K562 (cell line): ENCODE measurements around the gene ATP9A. TPM values are rescaled to one million over a fixed set of nuclear protein-coding genes. Genes with fewer than 3 reads are reported as not detected.
"Not testable (repeated sequence)": the region's sequence is repeated elsewhere in the genome, so short reads cannot be mapped to it uniquely, and the experiment has no call there.

Experiments
- ATAC-seq: fragments of 200-7000 bp; cut with Tn5 transposase; 3 replicates; pipeline ENCODE4 v1.9.1; 2020; ENCODE audit warnings: moderate library complexity
- BruUV-seq: library from RNA; stranded (reverse); fragments of 400-500 nt; replicated peaks from 2 replicates; lab custom pipeline; 2021; lab: Mats Ljungman, UMichigan
- CTCF ChIA-PET: fragments of 300-600 bp; formaldehyde crosslinking; extraction: SDS; loops from one replicate; lab custom pipeline; 2021; ENCODE audit warnings: low intra/inter-chr PET ratio; lab: Yijun Ruan, JAX
- POLR2A ChIA-PET: fragments of 300-600, 350-650 bp; sonication (Branson Sonifier 250); formaldehyde crosslinking; extraction: SDS; loops from one replicate; lab custom pipeline; 2021; ENCODE audit warnings: antibody characterized with exemption, inconsistent platforms; lab: Yijun Ruan, JAX
- DNase-seq, 4 experiments: peaks; one replicate each; pipeline versions ENCODE4 v3.0.0 to v3.0.0-alpha.2; 2011 to 2018; ENCODE audit warnings: low spot score in 3 of 4, mixed read lengths in 3 of 4; ENCODE audit errors: extremely low read depth in 1 of 4
- FAIRE-seq: peaks from 2 replicates; lab custom pipeline; 2011; peaks lifted over from hg19 to GRCh38; lab: Jason Lieb, UNC
- H2AFZ ChIP-seq: 2 replicates; pipeline ENCODE4 v1.6.0; 2011; ENCODE audit warnings: low read depth, low read length, control low read depth, inconsistent platforms
- H3K27ac ChIP-seq: fragments of 200-600 bp; 3 replicates; pipeline ENCODE4 v1.8.0; 2011; ENCODE audit warnings: low read depth, mild to moderate bottlenecking, control low read depth, inconsistent platforms, low read length, moderate library complexity, mixed read lengths; ENCODE audit errors: extremely low read depth
- H3K27me3 ChIP-seq, 2 experiments: fragments of 300-600 bp in 1 of 2; 2 replicates in 1 of 2; 3 replicates in 1 of 2; pipeline versions ENCODE4 v1.6.0 to v1.8.0; 2011; ENCODE audit warnings: inconsistent platforms in 2 of 2, low read length in 2 of 2, mild to moderate bottlenecking in 1 of 2, mixed read lengths in 1 of 2, moderate library complexity in 1 of 2; ENCODE audit not compliant: control insufficient read depth in 2 of 2, insufficient read depth in 2 of 2
- H3K36me3 ChIP-seq: fragments of 300-600 bp; 3 replicates; pipeline ENCODE4 v1.8.0; 2011; ENCODE audit warnings: mild to moderate bottlenecking, low read length, inconsistent platforms; ENCODE audit not compliant: control insufficient read depth, insufficient read depth
- H3K4me1 ChIP-seq, 2 experiments: fragments of 200-600 bp in 1 of 2; replicated peaks in 1 of 2; 2 replicates in 1 of 2; 3 replicates in 1 of 2; pipeline versions ENCODE4 v1.5.1 to v1.8.0; 2011; ENCODE audit warnings: inconsistent platforms in 2 of 2, low read length in 2 of 2, mild to moderate bottlenecking in 1 of 2, mixed read lengths in 1 of 2, moderate library complexity in 1 of 2; ENCODE audit not compliant: control insufficient read depth in 2 of 2, insufficient read depth in 2 of 2
- H3K4me2 ChIP-seq: 2 replicates; pipeline ENCODE4 v1.6.1; 2011; ENCODE audit warnings: low read length, control low read depth, inconsistent platforms, mixed read lengths; ENCODE audit not compliant: insufficient read depth
- H3K4me3 ChIP-seq: fragments of 200-600 bp; sonication (generic), shearing (Covaris generic); 2 replicates; pipeline ENCODE4 v1.5.1; 2016; ENCODE audit warnings: control low read depth, inconsistent platforms
- H3K79me2 ChIP-seq: fragments of 200-600 bp; 3 replicates; pipeline ENCODE4 v1.8.0; 2011; ENCODE audit warnings: low read length, inconsistent platforms; ENCODE audit not compliant: control insufficient read depth, insufficient read depth
- H3K9ac ChIP-seq, 2 experiments: 2 replicates each; pipeline versions ENCODE4 v1.6.0 to v1.6.1; 2011; ENCODE audit warnings: low read depth in 2 of 2, low read length in 2 of 2, control low read depth in 1 of 2, inconsistent platforms in 1 of 2, mild to moderate bottlenecking in 1 of 2, mixed read lengths in 1 of 2; ENCODE audit not compliant: insufficient read depth in 1 of 2
- H3K9me1 ChIP-seq: one replicate; pipeline ENCODE4 v1.6.0; 2011; ENCODE audit warnings: inconsistent platforms, mild to moderate bottlenecking, low read length, moderate library complexity; ENCODE audit not compliant: control insufficient read depth, insufficient read depth
- H3K9me3 ChIP-seq: replicated peaks from 2 replicates; pipeline ENCODE4 v1.5.1; 2011; ENCODE audit warnings: low read depth, low read length, inconsistent platforms; ENCODE audit not compliant: control insufficient read depth, insufficient read depth
- H4K20me1 ChIP-seq: replicated peaks from 2 replicates; pipeline ENCODE4 v1.6.1; 2011; ENCODE audit warnings: low read length, inconsistent platforms, mixed read lengths; ENCODE audit not compliant: control insufficient read depth, insufficient read depth
- CEBPG ChIP-seq, 3 experiments: fragments of 200-800 bp in 1 of 3; sonication (Bioruptor generic) in 1 of 3; sonication (generic) in 1 of 3; formaldehyde crosslinking in 1 of 3; IDR thresholded peaks in 2 of 3; conservative IDR thresholded peaks in 1 of 3; 2 replicates each; pipeline versions ENCODE4 v1.6.1 to v1.8.0; 2016 to 2022; ENCODE audit warnings: missing compliant biosample characterization in 2 of 3, missing genetic modification characterization in 2 of 3, mild to moderate bottlenecking in 1 of 3, missing genetic modification reagents in 1 of 3
- DIDO1 ChIP-seq: fragments of 450-650 bp; IDR thresholded peaks from 2 replicates; pipeline ENCODE4 v1.6.1; 2016; ENCODE audit warnings: low read depth, missing biosample characterization, missing genetic modification characterization
- EHMT2 ChIP-seq: fragments of 450-650 bp; IDR thresholded peaks from 2 replicates; pipeline ENCODE4 v1.6.1; 2018; ENCODE audit warnings: antibody characterized with exemption
- MTF1 ChIP-seq: fragments of 250-450 bp; sonication (Bioruptor Pico); IDR thresholded peaks from 2 replicates; pipeline ENCODE4 v1.9.0; 2021; ENCODE audit warnings: moderate library complexity, mild to moderate bottlenecking, inconsistent platforms, borderline replicate concordance
- MYNN ChIP-seq, 2 experiments: sonication (generic); formaldehyde crosslinking in 1 of 2; IDR thresholded peaks; 2 replicates each; pipeline versions ENCODE4 v1.5.0 to v1.6.1; 2016 to 2020; ENCODE audit warnings: antibody characterized with exemption in 1 of 2, missing genetic modification reagents in 1 of 2
- SIN3B ChIP-seq: fragments of 450-650 bp; IDR thresholded peaks from 2 replicates; pipeline ENCODE4 v1.6.1; 2017; ENCODE audit warnings: low read depth, mild to moderate bottlenecking, moderate library complexity
- SMAD2 ChIP-seq: fragments of 150-350 bp; IDR thresholded peaks from 2 replicates; pipeline ENCODE4 v1.6.1; 2014; ENCODE audit warnings: low read depth, mild to moderate bottlenecking, low read length
- U2AF2 ChIP-seq: fragments of 200-400 bp; formaldehyde crosslinking; optimal IDR thresholded peaks from 2 replicates; pipeline ENCODE3; 2017; ENCODE audit warnings: low read depth, mild to moderate bottlenecking, low read length
- ZNF766 ChIP-seq: fragments of 200-800 bp; sonication (Bioruptor generic); conservative IDR thresholded peaks from 2 replicates; pipeline ENCODE4 v1.6.1; 2016; ENCODE audit warnings: missing genetic modification characterization, missing compliant biosample characterization
- WGBS: fragments of 100-300 bp; shearing (Covaris generic); methylation state at CpG from one replicate; pipeline ENCODE4 v1.1.6; 2016; ENCODE audit warnings: low coverage, mixed read lengths; ENCODE audit not compliant: insufficient coverage; ENCODE audit errors: missing lambda C conversion rate; 5-methylcytosine and 5-hydroxymethylcytosine counted together
- in situ Hi-C: fragments of 300-500 bp; cut with MboI; formaldehyde crosslinking; loops from 4 replicates; pipeline ENCODE4 v1.15.0; 2018; ENCODE audit warnings: inconsistent platforms, mixed read lengths
- intact Hi-C: fragments of 100-400 bp; cut with micrococcal nuclease; formaldehyde crosslinking; loops from 2 replicates; pipeline ENCODE4 v1.14.2; 2022
- polyA plus RNA-seq, 8 experiments: library from polyadenylated mRNA; depleted of rRNA in 4 of 8; stranded (reverse) in 5 of 8; unstranded in 3 of 8; fragments of >200 nt; fragmentation: Nextera tagmentation in 2 of 8; fragmentation: Illumina TruSeq in 1 of 8; extraction: Ambion mirVana in 2 of 8; extraction: Trizol in 1 of 8; gene quantifications; 2 replicates each; pipeline versions ENCODE4 v1.2.1 to v1.2.3, GENCODE V29; 2011 to 2014; ENCODE audit warnings: inconsistent platforms in 1 of 8, missing spikeins in 1 of 8
- total RNA-seq, 7 experiments: library from RNA; depleted of rRNA in 6 of 7; stranded (reverse); fragments of >200 nt in 6 of 7; fragmentation: Illumina TruSeq in 2 of 7; extraction: Trizol in 2 of 7; gene quantifications; 2 replicates each; pipeline versions ENCODE4 v1.2.1 to v1.2.3, GENCODE V29; 2011 to 2021; ENCODE audit warnings: low replicate concordance in 1 of 7

Gene ATP9A
- total and polyA plus RNA-seq, 9 of the 15 experiments (the other 6 are each of a cell fraction or from before 2014, with no cell fraction given) = 0.18 to 0.62 (median 0.29) TPM

DNA sequence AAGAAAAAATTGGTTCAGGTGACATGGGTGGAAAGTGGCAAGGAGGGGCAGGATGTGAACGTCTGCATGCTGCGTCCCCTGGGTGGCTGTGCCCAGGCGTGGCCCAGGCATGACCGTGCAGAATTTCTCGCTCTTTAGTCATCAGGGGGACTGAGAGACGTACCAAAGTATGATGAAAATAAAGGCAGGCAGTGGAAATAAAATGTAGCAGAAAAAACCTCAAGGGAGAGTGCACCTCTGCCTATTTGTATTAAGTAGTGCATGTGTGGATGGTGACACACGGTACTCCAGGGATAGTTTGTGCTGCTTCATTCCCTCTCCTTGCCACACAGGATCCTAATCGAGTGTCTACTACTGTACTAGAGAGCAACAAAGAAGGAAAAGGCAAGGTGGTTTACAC lies 81.1 kb downstream of the ATP9A start:
- in situ Hi-C loops (no loop called here), intact Hi-C loops (no loop called here)
- peaks cover 22 to 35% of the 10 kb centered on the region in 2 experiments for H3K27me3 ChIP-seq
- ChIA-PET CTCF (interaction anchor here (0.6 kb wide), 1 partner anchor 61 kb away, joined by 3 read pairs; no protein-coding TSS in a partner anchor), POLR2A (no interaction called here)
- no peak overlapping the region for H2AFZ ChIP-seq
- FAIRE-seq (no peak), DNase-seq (no peak), ATAC-seq (no peak)
- TF ChIP-seq EHMT2 (no peak), DIDO1 (no peak), U2AF2 (no peak), CEBPG (CRISPR knock-in tag; IDR thresholded peaks at IDR 0.05) (0 out of 2 replicates have a peak, but pooled peaks have one; percentile 13), CEBPG (tag; conservative IDR thresholded peaks at IDR 0.05 in 1 of 2, IDR thresholded peaks at IDR 0.05 in 1 of 2) (no peak), MTF1 (CRISPR knock-in tag) (no peak), MYNN (IDR thresholded peaks at IDR 0.05) (no peak), MYNN (CRISPR knock-in tag; IDR thresholded peaks at IDR 0.05) (no peak), SIN3B (no peak), SMAD2 (no peak), ZNF766 (no peak)
- no TSS peak for BruUV-seq
- H3K4me1 ChIP-seq = no peaks in the 10 kb centered on the region
- H3K9ac ChIP-seq = no peak overlapping the region
- WGBS = 2% methylated on average over 8 of the region's 8 CpGs
- no peaks in the 10 kb centered on the region for H3K36me3 ChIP-seq
- no peak overlapping the region for H3K4me3 ChIP-seq
- no peak overlapping the region for H3K27ac ChIP-seq
- no peaks in the 10 kb centered on the region for H4K20me1 ChIP-seq
- H3K9me1 ChIP-seq = no peaks in the 10 kb centered on the region
- H3K4me2 ChIP-seq = no peak overlapping the region
- H3K9me3 ChIP-seq = no peaks in the 10 kb centered on the region
- no peaks in the 10 kb centered on the region for H3K79me2 ChIP-seq

DNA sequence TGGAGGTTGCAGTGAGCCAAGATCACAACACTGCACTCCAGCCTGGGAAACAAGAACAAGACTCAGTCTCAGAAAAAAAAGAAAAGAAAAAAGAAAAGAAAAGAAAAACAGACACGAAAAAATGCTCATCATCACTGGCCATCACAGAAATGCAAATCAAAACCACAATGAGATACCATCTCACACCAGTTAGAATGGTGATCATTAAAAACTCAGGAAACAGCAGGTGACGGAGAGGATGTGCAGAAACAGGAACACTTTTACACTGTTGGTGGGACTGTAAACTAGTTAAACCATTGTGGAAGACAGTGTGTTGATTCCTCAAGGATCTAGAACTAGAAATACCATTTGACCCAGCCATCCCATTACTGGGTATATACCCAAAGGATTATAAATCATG lies 82.7 kb downstream of the ATP9A start:
- H3K27ac ChIP-seq, H2AFZ ChIP-seq, H3K9me1 ChIP-seq, FAIRE-seq, in situ Hi-C loops, intact Hi-C loops, H4K20me1 ChIP-seq, H3K36me3 ChIP-seq, H3K4me3 ChIP-seq, H3K79me2 ChIP-seq, H3K4me2 ChIP-seq, CTCF ChIA-PET, H3K9ac ChIP-seq, BruUV-seq, ATAC-seq, H3K4me1 ChIP-seq, DNase-seq, H3K9me3 ChIP-seq: not testable (repeated sequence)
- WGBS = 5% methylated on average over 2 of the region's 2 CpGs
- POLR2A ChIA-PET = interaction anchor here (0.7 kb wide), 1 partner anchor 51 kb away, joined by 4 read pairs; no protein-coding TSS in a partner anchor
- peaks cover 17 to 33% of the 10 kb centered on the region in 2 experiments for H3K27me3 ChIP-seq
